Retinal pigment epithelial cell (primary cell): ENCODE data around the gene SUPT3H.

Experiments used
- DNase-seq: peaks from one replicate; pipeline ENCODE4 v3.0.0-alpha.2; 2010; ENCODE audit warnings: low read depth
- H3K4me3 ChIP-seq: 2 replicates; pipeline ENCODE4 v1.5.1; 2011; ENCODE audit warnings: mild to moderate bottlenecking, low read length, control low read depth, moderate library complexity
- TF ChIP-seq, protein P1 (sequence below): conservative IDR thresholded peaks from 2 replicates; pipeline ENCODE4 v1.5.1; 2011; ENCODE audit warnings: low read depth, low read length, control low read depth, inconsistent platforms

SUPT3H gene

DNA sequence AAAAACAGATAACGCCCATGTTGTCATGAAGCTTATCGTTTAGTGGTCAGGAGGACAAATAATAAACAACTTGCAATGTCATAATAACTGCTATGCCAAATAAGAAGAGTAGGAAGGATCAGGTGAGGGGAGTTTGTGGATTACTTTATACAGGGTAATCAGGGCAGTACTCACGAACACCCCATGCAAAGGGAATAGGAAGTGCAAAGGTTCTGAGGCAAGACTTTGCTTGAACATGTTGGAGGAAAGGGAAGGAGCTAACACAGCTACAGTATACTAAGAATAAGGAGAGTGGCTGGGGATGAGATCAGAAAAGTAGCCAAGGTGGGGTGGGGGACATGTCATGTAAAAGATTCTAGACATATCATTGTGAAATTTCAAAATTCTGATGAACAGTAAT lies 341.6 kb downstream of the SUPT3H start:
- TF ChIP-seq, protein P1, sequence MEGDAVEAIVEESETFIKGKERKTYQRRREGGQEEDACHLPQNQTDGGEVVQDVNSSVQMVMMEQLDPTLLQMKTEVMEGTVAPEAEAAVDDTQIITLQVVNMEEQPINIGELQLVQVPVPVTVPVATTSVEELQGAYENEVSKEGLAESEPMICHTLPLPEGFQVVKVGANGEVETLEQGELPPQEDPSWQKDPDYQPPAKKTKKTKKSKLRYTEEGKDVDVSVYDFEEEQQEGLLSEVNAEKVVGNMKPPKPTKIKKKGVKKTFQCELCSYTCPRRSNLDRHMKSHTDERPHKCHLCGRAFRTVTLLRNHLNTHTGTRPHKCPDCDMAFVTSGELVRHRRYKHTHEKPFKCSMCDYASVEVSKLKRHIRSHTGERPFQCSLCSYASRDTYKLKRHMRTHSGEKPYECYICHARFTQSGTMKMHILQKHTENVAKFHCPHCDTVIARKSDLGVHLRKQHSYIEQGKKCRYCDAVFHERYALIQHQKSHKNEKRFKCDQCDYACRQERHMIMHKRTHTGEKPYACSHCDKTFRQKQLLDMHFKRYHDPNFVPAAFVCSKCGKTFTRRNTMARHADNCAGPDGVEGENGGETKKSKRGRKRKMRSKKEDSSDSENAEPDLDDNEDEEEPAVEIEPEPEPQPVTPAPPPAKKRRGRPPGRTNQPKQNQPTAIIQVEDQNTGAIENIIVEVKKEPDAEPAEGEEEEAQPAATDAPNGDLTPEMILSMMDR: no peak
- H3K4me3 ChIP-seq: no peak overlapping the region
- no peak for DNase-seq

DNA sequence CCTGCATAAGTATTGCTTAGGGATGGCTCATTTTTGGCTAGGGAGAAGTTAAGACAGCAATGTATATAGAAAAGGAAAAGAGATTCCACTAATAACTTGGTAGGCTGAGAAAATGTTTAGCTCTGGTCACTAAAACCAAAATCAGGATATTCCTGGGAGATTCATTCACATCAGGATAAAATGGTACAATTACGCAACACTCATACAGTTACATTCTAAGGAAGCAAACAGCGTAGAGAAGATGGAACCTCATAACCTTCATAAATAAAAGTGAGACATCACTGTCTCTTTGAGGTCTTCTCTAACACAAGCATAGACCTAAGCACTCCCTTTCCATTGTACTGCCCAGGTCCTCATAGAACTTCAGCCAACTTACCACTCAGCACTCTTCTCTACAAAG lies 345.3 kb downstream of the SUPT3H start:
- no peak for DNase-seq
- TF ChIP-seq, protein P1: no peak
- no peak overlapping the region for H3K4me3 ChIP-seq

DNA sequence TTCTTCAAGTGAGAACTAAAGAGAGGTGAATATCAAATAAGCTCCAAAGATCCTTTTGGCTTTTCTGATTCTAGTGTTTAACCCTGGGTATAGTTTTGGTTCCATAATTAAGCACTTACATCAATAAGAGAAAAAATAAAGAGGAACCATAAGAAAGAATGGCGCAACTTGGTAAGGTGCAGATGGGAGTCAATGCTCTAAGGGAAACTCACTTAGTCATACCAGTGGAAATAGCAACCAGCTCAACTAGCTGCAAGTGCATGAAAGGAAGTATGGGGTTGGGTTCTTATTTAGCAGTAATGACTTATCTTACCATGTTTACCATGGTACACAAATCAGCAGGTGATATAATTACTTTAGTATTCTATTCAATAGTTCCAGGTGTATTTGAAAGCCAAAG lies 346.1 kb downstream of the SUPT3H start:
- TF ChIP-seq, protein P1: no peak
- no peak for DNase-seq
- H3K4me3 ChIP-seq: no peak overlapping the region

DNA sequence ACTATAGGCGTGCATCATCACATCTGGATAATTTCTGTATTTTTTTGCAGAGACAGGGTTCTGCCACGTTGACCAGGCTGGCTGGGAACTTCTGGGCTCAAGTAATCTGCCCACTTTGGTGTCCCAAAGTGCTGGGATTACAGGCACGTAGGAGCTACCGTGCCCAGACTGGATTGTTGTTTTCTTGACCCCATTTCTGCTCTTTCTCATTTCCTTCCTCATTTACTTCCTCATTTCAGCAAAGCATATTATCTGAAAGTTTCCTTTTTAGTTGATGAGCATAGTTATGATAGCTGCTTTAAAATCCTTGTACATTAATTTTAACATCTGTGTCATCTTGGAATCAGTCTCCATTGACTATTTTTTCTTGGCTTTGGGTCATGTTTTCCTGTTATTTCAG lies 350.6 kb downstream of the SUPT3H start:
- H3K4me3 ChIP-seq: no peak overlapping the region
- TF ChIP-seq, protein P1: no peak
- no peak for DNase-seq

DNA sequence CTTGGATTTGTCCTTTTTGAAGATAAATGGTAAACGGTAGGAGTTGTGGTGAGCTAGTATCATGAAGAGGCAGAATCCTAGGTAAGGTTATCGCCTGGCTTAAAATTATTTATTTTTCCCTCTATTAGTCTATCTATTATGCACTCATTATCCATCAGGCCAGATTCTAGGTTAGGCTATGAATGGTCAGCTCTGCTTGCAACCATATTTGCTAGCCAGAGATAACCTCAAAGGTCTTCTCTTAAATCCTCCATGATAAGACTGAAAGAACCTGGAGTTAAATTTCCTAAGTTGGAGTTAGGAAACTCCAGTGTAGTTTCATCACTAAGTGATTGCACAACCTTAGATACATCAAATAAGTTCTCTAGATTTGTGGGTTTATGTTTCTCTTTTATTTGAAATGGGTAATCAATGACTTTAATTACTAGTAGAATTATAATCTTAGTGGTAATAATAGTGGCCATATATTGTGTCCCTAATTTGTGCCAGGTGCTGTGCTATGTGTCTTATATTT lies 351.7 kb downstream of the SUPT3H start:
- no peak for DNase-seq
- TF ChIP-seq, protein P1: no peak

DNA sequence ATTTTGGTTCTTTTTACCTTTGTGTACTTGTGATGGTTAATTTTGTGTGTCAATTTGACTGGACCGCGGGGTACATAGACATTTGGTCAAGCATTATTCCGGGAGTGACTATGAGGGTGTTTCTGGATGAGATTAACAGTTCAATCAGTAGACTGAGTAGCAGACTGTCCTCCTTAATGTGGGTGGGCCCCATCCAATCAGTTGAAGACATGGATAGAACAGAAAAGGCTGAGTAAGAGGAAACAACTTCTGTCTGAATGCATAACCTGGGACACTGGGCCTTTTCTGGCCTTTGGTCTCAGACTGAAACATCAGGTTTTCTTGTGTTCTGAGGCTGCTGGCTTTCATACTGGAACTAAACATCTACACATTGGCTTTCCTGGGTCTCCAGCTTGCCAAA lies 353.1 kb downstream of the SUPT3H start:
- no peak overlapping the region for H3K4me3 ChIP-seq
- TF ChIP-seq, protein P1: no peak
- no peak for DNase-seq

More for the DNA sequence above, 351.7 kb downstream of the SUPT3H start:
- no peak overlapping the region for H3K4me3 ChIP-seq

DNA sequence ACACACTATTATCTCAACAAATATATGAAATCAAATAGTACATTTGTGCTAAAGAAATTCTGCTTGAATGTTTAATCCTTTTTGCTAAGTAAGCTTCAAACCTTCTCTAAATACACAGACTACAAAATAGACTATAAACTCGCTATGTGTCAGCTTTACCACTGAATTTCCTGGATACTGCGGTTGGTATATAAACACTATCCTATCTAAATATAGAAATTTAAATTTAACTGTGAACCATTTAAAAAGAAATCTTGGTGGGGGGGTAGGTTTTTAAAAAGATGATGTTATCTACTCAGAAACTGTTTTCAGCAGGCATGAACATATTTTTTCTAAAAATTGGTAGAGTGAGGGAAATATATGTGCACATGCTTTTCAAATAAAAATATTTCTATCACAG lies 356.1 kb downstream of the SUPT3H start:
- no peak for DNase-seq
- TF ChIP-seq, protein P1: no peak
- H3K4me3 ChIP-seq: no peak overlapping the region
